GM21360 (cell line): ENCODE results near the gene PTPN18.
"Not testable (repeated sequence)": the region's sequence is repeated elsewhere in the genome, so short reads cannot be mapped to it uniquely, and the experiment has no call there.

Experiments
- ATAC-seq: cut with Tn5 transposase; IDR thresholded peaks from one replicate; pipeline ENCODE4 v1.9.1; 2021; ENCODE audit warnings: mild to moderate bottlenecking, moderate library complexity; ENCODE audit not compliant: unreplicated experiment

Gene PTPN18

GRCh38 chr2:130355578-130356431, at the start of gene PTPN18:
PTPN18 (plus strand) TSS chr2:130356056; CDS start chr2:130356108, 52 bp downstream.
- ATAC-seq = peak; percentile 88

GRCh38 chr2:130307850-130308249, 48.0 kb upstream of the PTPN18 start:
- no peak for ATAC-seq

GRCh38 chr2:130310881-130311280, 45.0 kb upstream of the PTPN18 start:
- ATAC-seq = no peak

- ATAC-seq = no peak
These were observed 42.0 kb upstream of the PTPN18 start for GRCh38 chr2:130313812-130314334.

- ATAC-seq = no peak
These were observed 41.5 kb upstream of the PTPN18 start for GRCh38 chr2:130314377-130314776.

GRCh38 chr2:130316596-130316995, 39.3 kb upstream of the PTPN18 start:
- no peak for ATAC-seq

GRCh38 chr2:130318906-130319305, 37.0 kb upstream of the PTPN18 start:
- no peak for ATAC-seq

- ATAC-seq = no peak
These were observed 36.3 kb upstream of the PTPN18 start for GRCh38 chr2:130319536-130319935.

- no peak for ATAC-seq
These were observed 27.9 kb upstream of the PTPN18 start for GRCh38 chr2:130327703-130328527.

GRCh38 chr2:130328710-130329109, 27.1 kb upstream of the PTPN18 start:
- ATAC-seq = no peak

- peak; percentile 54 for ATAC-seq
These were observed 23.4 kb upstream of the PTPN18 start for GRCh38 chr2:130332271-130333073.

GRCh38 chr2:130333253-130333652, 22.6 kb upstream of the PTPN18 start:
- ATAC-seq = not testable (repeated sequence)

- no peak for ATAC-seq
These were observed 21.8 kb upstream of the PTPN18 start for GRCh38 chr2:130334026-130334425.

GRCh38 chr2:130335226-130335625, 20.6 kb upstream of the PTPN18 start:
- no peak for ATAC-seq

GRCh38 chr2:130336150-130336876, 19.5 kb upstream of the PTPN18 start:
- ATAC-seq = no peak

GRCh38 chr2:130336877-130337734, 18.8 kb upstream of the PTPN18 start:
- ATAC-seq = no peak

- no peak for ATAC-seq
These were observed 18.0 kb upstream of the PTPN18 start for GRCh38 chr2:130337735-130338325.

GRCh38 chr2:130338793-130339345, 17.0 kb upstream of the PTPN18 start:
- no peak for ATAC-seq
